ENCODE data around the gene CRABP1. TPM values are rescaled to one million over a fixed set of nuclear protein-coding genes. Genes with fewer than 3 reads are reported as not detected.
A peak's percentile ranks its signal among the peaks of the same experiment; 100 is the strongest.

CRABP1 gene
- total and polyA plus RNA-seq, 10 donors = 3.5 to 159 (median 29.8) TPM

- H3K27ac ChIP-seq = peak overlapping the region in 1 of 8 donors; percentile 33
- 6 to 15% (median 11%) methylated on average over 46 to 53 of the region's 53 CpGs for WGBS, 5 donors
- H3K27me3 ChIP-seq (replicated peaks in 1 of 7) = peaks cover 0 to 80% (median 38%) of the 10 kb centered on the region in 7 donors
- no peaks in the 10 kb centered on the region for H3K36me3 ChIP-seq
- intact Hi-C loops (cut with DNase I; ENCODE audit: low total_unique reads) = no loop called here
- peak; percentile 61 for DNase-seq
- TF ChIP-seq CTCF (IDR thresholded peaks at IDR 0.05 in 8 of 11, conservative IDR thresholded peaks at IDR 0.05 in 3 of 11) = no peak
- TF ChIP-seq POLR2A (IDR thresholded peaks at IDR 0.05) = no peak
- no peak for TF ChIP-seq POLR2AphosphoS5 (IDR thresholded peaks at IDR 0.05)
- H3K4me1 ChIP-seq = peaks cover 0 to 28% (median 15%) of the 10 kb centered on the region in 6 donors
- H3K4me3 ChIP-seq = peak overlapping the region in 6 of 8 donors; percentile 14 to 58 (median 32)
- H3K9me3 ChIP-seq = no peaks in the 10 kb centered on the region
These were observed 1.2 kb downstream of the CRABP1 start for GRCh38 chr15:78341057-78341987.

GRCh38 chr15:78342021-78342420 is 1.9 kb downstream of the CRABP1 start:
- DNase-seq = peak; percentile 2
- Histone ChIP-seq H3K27ac (peak overlapping the region in 1 of 8 donors; percentile 33), H3K9me3 (no peaks in the 10 kb centered on the region), H3K4me1 (peaks cover 0 to 28% (median 15%) of the 10 kb centered on the region in 6 donors), H3K4me3 (peak overlapping the region in 3 of 8 donors; percentile 31 to 37 (median 33)), H3K27me3 (replicated peaks in 1 of 7) (peaks cover 0 to 73% (median 38%) of the 10 kb centered on the region in 7 donors), H3K36me3 (no peaks in the 10 kb centered on the region)
- WGBS, 5 donors = 53 to 75% (median 69%) methylated on average over 5 of the region's 5 CpGs
- TF ChIP-seq CTCF (IDR thresholded peaks at IDR 0.05 in 8 of 11, conservative IDR thresholded peaks at IDR 0.05 in 3 of 11) = no peak
- TF ChIP-seq POLR2AphosphoS5 (IDR thresholded peaks at IDR 0.05) = no peak
- intact Hi-C loops (cut with DNase I; ENCODE audit: low total_unique reads) = no loop called here

- Histone ChIP-seq H3K4me1 (peaks cover 0 to 28% (median 15%) of the 10 kb centered on the region in 6 donors), H3K4me3 (no peak overlapping the region), H3K27me3 (replicated peaks in 1 of 7) (peaks cover 0 to 58% (median 38%) of the 10 kb centered on the region in 7 donors), H3K36me3 (no peaks in the 10 kb centered on the region), H3K27ac (peak overlapping the region in 1 of 8 donors; percentile 33), H3K9me3 (no peaks in the 10 kb centered on the region)
- DNase-seq = peak; percentile 19
- intact Hi-C loops (cut with DNase I; ENCODE audit: low total_unique reads) = no loop called here
- TF ChIP-seq POLR2A (IDR thresholded peaks at IDR 0.05) = no peak
- no peak for TF ChIP-seq CTCF (IDR thresholded peaks at IDR 0.05 in 8 of 11, conservative IDR thresholded peaks at IDR 0.05 in 3 of 11)
- TF ChIP-seq POLR2AphosphoS5 (IDR thresholded peaks at IDR 0.05) = no peak
- 68 to 80% (median 77%) methylated on average over 12 of the region's 12 CpGs for WGBS, 5 donors
These were observed 3.3 kb downstream of the CRABP1 start for GRCh38 chr15:78343276-78344060.

All from spleen (tissue), 11 donors.